HG02798 (cell line): ENCODE results near the gene RBM34.
A peak's percentile ranks its signal among the peaks of the same experiment; 100 is the strongest.
"Not testable (repeated sequence)": the region's sequence is repeated elsewhere in the genome, so short reads cannot be mapped to it uniquely, and the experiment has no call there.

Experiments
- ATAC-seq: cut with Tn5 transposase; IDR thresholded peaks from one replicate; pipeline ENCODE4 v1.9.1; 2021; ENCODE audit warnings: mild to moderate bottlenecking; ENCODE audit not compliant: unreplicated experiment, poor library complexity

RBM34 gene

GRCh38 chr1:235093696-235094592, 67.1 kb downstream of the RBM34 start:
- ATAC-seq = peak; percentile 78

GRCh38 chr1:235093013-235093695, 67.9 kb downstream of the RBM34 start:
- ATAC-seq = no peak

GRCh38 chr1:235092415-235092814, 68.6 kb downstream of the RBM34 start:
- ATAC-seq = not testable (repeated sequence)

- not testable (repeated sequence) for ATAC-seq
Observed at GRCh38 chr1:235092045-235092406, 69.0 kb downstream of the RBM34 start.

GRCh38 chr1:235091319-235092044, 69.6 kb downstream of the RBM34 start:
- ATAC-seq = not testable (repeated sequence)

GRCh38 chr1:235090406-235091069, 70.5 kb downstream of the RBM34 start:
- ATAC-seq = no peak

GRCh38 chr1:235088907-235089306, 72.1 kb downstream of the RBM34 start:
- no peak for ATAC-seq

GRCh38 chr1:235088430-235088829, 72.6 kb downstream of the RBM34 start:
- ATAC-seq = no peak

- ATAC-seq = no peak
Observed at GRCh38 chr1:235087906-235088305, 73.1 kb downstream of the RBM34 start.

- ATAC-seq = not testable (repeated sequence)
Observed at GRCh38 chr1:235085411-235086117, 75.5 kb downstream of the RBM34 start.
